ENCODE results near the gene ACVR1.
"Not testable (repeated sequence)": the region's sequence is repeated elsewhere in the genome, so short reads cannot be mapped to it uniquely, and the experiment has no call there.

The ACVR1 gene

DNA sequence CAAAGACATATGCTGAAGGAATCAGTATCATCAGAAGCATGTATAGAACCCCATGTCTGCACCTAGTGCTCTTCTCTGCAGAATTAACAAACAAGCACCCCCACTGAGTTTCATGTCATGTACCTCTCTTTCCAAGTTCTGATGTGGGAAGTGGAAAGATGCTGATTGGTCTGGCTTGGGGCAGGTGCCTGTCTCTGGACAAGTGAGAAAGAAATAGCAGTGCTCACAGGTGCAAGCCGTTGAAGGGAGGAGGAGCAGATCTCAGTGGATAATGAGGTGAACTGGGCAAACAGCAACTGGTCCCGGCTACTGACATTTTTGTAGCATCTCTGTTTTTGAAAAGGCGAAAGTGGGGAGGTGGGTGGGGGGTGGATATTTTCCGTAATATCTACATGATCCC lies 17.5 kb upstream of the ACVR1 start:
- DNase-seq (ENCODE audit: low read depth): no peak

DNA sequence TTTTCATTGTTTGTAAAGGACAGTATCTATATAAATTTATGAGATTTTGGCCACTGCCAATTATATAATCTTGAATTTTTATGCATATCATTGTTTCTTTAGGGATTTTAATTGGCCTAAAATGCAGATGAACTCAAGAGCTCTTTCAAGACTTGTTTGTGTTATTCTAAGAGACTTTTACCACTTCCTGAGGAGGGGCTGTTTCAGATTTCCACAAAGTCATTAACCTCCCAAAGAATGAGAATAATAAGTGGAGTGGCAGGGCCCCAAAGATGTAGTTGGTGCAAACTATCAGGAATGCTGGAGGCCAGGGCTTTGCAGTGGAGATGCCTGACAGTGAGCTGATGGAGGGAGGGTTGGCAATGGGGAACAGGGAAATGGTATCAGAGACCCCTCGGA lies 15.5 kb upstream of the ACVR1 start:
- no peak for DNase-seq (ENCODE audit: low read depth)

DNA sequence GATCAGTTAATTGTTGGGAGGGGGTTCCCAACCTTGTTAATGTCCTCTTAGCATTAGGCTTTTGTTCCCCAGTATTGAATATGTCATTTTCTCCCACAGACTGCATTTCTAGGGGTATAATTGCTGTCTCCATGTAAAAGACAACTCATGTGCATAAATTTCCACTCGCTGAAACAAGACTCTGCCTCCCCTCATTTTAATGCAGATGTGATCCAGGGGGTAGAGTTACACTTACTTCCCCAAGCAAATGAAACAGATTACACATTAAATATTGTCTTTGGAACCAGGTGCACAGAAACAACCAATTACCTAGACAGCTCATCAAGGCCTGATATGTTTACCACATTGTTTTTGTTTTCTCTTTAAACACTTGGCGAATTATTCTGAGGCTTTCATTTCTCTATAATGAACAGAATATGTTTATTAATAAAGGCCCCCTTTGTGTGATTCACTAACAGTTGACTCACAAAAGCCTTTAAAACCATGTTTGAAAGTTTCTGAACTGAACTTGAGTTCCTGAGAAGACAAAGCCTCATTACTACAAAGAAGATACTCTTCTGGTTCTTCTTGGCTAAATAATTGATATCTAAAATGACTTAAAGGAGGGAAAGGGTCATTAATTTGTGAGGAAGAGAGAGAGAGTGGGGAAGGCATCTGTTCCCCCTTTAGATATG lies 15.0 kb upstream of the ACVR1 start:
- DNase-seq (ENCODE audit: low read depth): no peak

DNA sequence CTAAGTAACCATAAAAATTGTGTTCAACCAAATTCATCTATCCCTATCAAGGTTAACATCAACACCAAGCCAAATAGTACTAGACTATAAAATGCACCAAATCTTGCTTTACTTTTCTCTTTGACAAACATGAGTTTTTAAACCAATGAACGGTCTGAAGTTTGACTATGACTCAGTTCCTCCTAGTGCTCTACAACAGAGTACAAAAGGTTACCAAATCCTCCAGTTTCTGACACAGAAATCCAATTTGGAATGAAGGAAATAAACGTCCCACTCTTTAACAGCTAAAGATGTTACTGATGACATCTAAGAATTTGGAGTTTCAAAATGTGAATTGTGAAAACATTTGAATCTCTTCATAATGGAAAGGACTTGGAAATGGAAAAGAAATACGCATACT lies 11.8 kb upstream of the ACVR1 start:
- DNase-seq (ENCODE audit: low read depth): no peak

DNA sequence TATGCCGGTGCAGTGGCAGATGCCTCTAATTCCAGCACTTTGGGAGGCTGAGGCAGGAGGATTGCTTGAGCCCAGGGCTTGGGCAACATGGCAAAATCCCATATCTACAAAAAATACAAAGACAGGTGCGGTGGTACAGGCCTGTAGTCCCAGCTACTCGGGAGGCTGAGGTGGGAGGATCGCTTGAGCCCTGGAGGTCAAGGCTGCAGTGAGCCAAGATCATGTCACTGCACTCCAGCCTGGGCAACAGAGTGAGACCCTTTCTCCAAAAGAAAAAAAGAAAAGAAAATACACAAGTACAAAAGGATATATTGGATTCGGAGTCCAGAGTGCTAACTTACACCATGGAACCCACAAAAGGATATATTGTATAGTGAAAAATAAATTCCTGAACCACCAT lies 8.4 kb upstream of the ACVR1 start:
- DNase-seq (ENCODE audit: low read depth): not testable (repeated sequence)

DNA sequence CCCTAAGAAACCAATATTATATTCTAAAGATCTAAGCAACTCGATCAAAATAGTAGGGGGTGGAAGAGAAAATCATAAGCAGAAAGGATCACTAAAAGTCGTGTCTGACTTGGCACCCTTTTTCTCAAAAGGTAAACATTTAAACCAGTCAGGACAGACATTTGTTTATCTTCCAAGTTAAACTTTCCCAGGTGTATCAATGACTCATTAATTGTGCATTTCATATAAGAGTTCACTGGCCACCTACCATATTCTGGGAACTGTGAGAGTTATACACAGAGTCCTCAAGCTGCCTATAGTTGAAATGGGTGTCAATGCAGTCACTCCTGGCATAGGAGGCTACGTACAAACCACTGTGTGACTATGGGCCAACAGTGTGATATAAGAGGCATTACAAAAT lies 4.8 kb upstream of the ACVR1 start:
- no peak for DNase-seq (ENCODE audit: low read depth)

DNA sequence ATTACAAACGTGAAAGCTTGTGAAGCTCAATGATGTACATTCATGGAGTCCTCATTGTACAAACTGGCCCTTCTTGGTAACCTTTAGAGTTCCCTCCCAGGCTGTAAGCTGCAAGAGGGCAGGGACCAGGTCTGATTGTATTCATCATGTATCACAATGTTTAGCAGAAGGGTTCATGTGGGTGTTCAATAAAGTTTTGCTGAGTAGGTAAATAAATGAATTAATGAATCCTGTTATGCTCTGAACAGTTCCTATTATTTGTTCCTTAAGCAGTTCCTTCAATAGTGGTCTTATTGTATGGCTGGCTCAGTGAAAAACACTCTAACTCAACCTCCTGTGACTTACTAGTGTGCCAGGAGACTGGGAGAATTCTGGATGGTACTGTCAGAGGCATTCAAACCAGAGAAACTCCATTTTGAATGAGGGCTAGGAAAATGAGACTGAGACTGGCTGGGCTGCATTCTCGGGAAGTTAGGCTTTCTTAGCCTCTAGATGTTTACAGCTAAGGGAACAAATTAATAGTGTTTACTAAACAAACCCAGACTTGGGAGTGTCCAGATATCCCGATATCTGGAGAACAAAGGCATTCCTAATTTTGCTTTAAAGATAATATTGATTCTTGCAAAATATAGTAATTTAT lies 1.8 kb upstream of the ACVR1 start:
- DNase-seq (ENCODE audit: low read depth): no peak

DNA sequence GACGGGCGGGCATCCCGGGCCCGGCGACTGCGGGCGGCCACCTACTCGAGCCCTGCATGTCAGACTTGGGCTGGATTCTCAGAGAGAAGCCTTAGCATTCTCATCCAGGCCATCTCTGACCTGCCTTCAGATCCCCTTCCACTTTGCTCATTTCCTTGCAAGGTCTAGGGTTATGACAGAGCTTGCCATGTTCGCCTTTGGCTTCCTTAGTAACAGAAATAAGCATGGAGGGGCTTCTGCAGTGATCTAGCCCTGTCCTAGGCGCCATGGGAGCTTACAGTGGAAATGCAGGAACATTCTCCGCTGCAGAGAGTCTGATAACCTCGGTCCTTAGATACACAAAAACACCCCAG lies 632 bp upstream of the ACVR1 start:
- DNase-seq (ENCODE audit: low read depth): no peak

DNA sequence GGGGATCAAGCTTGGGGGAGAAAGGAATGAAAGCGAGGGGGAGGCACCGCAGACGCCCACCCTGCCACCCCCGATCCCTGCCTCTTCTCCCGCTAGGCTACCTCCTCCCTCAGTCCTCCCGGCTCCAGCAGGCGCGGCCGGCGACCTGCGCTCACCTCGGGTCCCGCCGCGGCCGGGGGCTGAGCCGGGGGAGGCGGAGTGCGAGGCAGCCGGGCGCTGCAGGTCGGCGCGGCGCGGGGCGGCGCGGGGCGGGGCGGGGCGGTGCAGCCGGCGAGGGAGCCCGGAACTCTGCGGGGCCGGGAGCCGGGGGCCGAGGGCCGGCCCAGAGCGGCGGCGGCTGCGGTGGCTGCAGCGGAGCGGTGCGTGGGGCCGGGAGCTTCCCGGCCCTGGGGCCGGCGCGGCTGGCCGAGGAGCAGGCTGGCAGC lies 477 bp downstream of the ACVR1 start:
- peak; percentile 42 for DNase-seq (ENCODE audit: low read depth)

DNA sequence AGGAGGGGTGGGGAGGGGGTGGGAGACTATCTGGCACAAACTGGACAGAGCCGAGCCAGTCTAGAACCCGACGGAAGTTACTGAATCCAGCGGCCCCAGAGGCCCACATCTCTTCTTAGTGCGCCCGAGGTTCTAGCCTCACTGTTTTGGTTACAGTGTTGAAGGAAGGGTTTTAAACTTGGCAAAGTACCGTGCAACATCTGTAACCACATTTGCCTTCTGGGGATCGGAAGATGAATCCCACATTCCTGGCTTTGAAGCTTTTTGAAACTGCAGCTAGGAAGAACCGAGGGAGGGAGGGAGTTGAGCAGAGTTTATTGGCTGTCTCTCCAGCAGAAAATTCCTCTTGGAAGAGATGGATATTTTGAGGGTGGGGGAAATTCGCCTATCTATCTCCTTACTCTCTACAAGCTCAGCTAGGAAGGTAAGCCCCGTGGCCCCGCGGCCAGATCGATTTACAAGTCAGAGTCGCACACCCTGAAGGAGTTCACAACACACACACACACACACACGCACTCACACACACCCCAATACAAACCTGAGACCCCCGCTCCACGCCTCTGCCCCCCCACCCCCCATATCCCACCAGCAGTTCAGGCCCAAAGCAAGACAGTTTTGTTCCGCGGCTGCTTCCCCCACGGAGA lies 1.0 kb downstream of the ACVR1 start:
- no peak for DNase-seq (ENCODE audit: low read depth)

DNA sequence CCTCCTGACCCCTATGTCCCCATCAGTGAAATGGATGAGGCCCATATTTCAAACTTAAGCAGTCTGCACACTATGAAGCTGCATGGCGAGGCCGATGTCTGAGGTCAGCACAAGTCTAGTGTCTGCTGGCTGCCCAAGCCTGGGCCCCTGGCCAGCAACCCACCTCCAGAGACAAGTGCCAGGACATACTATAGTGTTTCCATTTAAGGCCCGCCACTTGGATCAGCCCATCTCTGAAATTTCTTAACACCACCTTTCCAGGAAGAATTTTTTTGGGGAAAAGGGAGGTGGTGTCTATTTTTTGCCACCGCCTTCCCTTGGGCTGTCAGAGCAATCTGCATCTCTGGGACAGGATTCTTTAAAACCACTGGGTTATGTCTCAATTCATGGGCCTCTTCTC lies 1.8 kb downstream of the ACVR1 start:
- DNase-seq (ENCODE audit: low read depth): no peak

DNA sequence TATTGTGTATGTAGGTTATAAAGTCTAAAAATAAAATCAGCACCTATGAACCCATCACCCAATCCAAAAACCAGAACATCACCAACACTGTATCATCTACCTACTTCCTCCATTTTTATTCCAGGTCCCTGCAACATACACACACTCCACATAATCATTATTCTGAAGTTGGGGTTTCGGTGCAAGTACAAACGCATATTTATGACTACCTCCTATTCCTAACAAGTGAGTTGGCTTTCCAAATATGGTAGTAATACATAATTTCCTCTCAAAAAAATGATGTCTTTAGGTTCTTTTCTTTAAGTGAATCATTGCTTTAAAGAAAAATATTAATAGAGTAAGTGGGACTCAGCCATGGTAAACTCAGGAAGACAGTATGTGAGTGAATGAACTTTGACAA lies 3.3 kb downstream of the ACVR1 start:
- DNase-seq (ENCODE audit: low read depth): no peak

DNA sequence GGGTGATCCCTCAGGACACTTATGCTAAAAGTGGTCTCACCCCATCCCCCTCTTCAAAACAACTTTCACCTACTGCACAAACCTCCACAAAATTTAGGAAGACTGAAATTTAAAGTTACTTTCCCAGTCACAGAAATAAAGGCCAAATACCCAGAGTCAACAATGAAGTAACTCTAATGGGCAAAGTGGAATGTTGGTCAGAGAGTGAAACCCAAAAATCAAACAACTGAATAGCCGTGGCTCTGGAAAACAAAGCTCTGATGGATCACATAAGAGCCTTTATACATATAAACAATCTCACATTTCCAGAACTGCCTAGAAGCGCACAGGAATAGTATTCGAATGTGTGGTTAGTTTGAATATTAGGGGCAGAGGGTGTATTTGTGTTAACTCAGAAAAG lies 4.7 kb downstream of the ACVR1 start:
- DNase-seq (ENCODE audit: low read depth): no peak

DNA sequence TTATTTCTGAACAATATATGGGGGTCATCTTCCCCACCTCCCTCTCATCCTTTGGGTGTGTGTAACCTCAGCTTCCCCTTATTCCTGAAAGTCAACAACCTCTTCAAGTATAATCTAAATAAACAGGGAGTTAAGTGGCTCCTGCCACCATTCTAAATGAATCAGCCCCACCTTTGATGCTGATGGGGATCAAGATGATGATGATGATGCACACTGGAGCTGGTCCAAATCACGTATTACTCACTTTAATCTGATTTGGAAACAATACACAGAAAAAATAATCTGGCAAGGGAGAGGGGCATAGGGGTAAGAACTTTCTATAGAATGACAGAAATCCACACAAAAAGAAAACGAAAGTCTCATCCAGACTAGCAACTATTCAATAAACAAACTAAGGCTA lies 7.1 kb downstream of the ACVR1 start:
- no peak for DNase-seq (ENCODE audit: low read depth)

DNA sequence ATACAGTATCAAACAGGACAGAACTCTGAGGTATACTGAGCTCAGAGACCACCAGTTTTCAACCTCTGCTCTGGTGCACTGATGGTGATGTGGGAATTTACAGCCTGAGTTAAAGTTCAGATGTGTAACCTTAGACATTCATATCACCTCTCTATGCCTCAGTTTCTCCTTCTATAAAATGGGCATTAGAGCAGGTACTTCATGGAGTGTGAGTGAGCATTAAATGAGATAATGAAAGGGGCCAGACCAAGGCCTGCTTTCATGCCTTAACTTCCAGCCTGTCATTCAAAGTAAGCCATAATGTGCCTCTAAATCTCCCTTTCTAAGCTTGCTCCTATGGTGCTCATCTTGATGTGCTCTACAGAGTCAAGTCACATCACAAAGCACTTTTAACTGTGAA lies 8.4 kb downstream of the ACVR1 start:
- DNase-seq (ENCODE audit: low read depth): no peak

DNA sequence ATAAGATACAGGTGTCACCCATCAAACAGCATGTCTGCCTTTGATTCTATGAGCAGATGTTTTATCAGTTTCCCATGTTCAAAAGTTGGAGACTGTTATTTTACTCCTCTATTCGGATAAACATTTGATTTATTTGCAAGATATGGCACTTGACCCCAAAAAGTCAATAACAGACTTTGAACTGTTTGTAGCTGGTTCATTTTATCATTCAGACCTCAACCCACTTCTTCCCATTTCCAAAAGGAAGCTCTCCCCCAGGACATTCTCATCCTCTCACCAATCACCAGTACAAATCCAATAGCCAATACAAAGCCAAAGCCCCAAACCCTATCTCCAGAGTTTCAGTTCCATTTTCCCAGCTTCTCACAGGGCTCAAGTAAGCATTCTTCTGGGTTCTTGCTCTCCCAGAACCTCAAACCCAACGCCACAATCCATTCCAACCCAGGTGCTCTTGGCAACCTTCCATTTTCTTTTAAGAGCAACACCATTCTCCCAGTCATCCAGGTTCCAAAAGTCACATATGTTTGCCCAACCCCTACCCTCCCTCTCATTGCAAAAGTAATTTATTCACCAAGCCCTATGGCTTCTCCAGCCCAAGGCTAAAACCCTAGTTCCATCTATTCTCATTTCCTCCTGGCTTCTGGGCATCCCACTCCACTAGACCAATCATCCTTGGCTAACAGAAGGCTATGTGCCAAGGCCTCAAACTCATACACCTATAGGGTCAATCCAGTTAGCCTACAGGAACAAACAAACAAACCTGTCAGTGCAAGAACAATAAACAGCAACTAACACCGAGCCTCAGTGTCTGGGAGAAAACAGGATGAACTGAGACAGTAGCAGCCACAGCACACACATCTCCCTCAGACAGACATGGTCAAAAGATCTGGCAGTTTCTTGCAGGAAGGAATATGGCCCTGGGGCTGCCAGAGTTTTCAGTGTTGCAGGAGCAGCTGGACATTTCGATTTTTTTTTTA lies 9.2 kb downstream of the ACVR1 start:
- DNase-seq (ENCODE audit: low read depth): no peak

DNA sequence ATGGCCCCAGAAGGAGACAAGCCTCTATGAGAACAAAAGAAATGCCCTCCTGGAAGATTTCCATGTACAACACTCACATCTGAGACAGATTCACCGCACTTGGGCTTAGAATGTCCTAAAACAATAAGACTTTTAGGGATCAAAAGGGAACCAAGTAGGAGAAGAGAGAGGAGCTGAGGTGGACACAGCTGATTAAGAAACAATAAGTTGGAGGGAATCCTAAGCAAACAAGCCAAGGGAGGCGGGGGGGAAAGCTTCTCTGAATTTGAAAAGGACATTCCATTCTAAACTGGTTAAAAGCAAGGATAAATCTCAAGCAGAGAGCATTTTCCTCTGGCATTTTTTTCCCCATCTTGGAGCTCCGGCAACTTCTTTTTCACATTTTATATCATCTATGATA lies 9.9 kb downstream of the ACVR1 start:
- no peak for DNase-seq (ENCODE audit: low read depth)

DNA sequence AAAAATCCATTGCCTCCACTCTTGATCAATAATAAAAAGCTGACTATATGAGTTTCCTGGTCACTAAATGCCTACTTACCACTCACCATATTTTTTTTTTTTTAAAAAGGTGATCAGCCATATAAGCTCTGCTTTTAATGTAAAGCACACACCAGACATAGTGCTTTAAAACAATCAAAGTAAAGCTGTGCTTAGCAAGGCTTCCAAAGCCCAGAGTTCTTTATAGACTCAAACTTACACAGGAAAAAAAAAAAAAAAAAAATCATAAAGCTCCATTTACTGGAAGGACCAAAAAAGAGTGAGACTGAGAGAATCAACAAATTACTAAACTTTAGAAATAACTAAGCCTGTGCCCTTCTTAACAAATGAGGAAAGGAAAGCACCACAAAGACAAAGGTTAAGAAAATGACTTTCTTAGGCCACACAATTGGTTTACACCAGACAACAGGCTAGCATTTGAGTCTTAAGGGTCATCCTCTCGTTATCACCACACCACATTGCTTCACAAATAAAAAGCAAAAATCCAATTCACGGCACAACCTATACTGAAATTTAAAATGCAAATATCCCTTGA lies 11.2 kb downstream of the ACVR1 start:
- no peak for DNase-seq (ENCODE audit: low read depth)

DNA sequence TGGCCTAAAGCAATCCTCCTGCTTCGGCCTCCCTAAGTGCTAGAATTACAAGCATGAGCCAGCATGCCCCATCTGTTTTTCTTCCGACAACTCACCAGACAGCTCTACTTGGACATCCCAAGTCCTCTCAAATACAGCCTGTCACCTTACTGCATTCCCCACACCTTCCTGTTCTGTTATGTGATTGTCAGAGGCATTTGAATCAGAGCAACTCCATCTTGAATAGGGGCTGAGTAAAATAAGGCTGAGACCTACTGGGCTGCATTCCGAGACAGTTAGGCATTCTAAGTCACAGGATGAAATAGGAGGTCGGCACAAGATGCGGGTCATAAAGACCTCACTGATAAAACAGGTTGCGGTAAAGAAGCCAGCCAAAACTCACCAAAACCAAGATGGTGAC lies 17.3 kb downstream of the ACVR1 start:
- DNase-seq (ENCODE audit: low read depth): no peak

DNA sequence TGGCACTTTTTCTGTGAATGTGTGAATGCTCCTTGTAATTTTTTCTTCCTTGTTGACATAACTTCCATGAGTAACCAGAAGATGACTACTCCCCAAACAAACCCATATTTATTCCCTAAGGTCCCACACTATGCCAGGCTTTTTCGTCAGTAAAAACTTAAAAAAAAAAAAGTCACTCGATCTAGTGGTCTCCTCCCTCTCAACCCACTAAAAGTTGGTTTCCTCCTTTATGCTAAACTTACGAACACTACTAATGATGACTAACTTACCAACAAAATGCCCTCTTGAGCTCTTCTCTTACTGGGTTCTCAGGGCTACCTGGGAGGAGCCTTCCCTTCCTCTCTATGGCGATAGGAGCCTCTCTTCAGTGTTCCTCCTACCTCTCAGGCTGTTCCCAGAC lies 18.2 kb downstream of the ACVR1 start:
- DNase-seq (ENCODE audit: low read depth): no peak

DNA sequence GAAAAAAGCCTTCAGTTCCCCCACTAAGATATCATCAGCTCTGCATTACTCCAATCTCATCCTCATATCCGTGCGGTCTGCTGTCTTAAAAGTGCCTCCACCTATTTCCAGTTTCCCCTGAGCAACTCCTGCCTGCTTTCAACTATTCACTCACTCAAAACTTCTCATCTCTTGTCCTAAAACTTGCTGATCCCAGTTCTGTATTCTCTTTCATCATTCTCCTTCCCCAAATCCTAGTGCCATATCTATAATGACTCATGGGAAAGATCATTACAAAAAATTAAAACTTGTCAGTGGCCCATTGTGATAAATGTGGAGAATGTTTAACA lies 20.0 kb downstream of the ACVR1 start:
- no peak for DNase-seq (ENCODE audit: low read depth)

DNA sequence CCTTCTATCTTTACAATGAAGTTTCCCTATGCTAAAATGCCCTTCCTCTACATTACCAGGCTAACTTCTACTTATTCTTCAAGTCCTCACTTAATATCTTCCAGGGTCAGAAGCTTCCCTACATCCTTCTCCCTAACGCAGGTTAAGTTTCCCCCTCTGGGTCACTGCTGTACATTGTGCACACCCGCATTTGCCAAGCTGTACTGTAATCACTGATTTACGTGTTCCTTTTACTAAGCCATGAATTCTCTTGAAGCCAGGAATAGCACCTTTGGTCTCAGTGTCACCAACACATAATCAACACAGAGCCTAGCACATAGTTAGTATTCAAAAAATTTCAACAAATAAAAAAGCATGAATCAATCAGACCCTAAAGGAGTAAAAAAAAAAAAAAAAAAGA lies 22.3 kb downstream of the ACVR1 start:
- no peak for DNase-seq (ENCODE audit: low read depth)

Data from activated T-cell treated with anti-CD3 and anti-CD28 coated beads for 24 hours (primary cell).